WTC11 (cell line): ENCODE measurements around the gene HHIP. TPM values are rescaled to one million over a fixed set of nuclear protein-coding genes. Genes with fewer than 3 reads are reported as not detected.

Source experiments
- ATAC-seq: fragments of 200-7000 bp; cut with Tn5 transposase; 2 replicates; pipeline ENCODE4 v1.10.0; 2021; ENCODE audit warnings: mild to moderate bottlenecking, moderate library complexity
- CTCF ChIA-PET: fragments of 300-600 bp; sonication (Branson Sonifier 250); formaldehyde crosslinking; loops from one replicate; lab custom pipeline; 2021; ENCODE audit warnings: antibody characterized with exemption; lab: Charles Lee
- POLR2A ChIA-PET: fragments of 350-600 bp; sonication (Branson Sonifier 250); formaldehyde crosslinking; loops from one replicate; lab custom pipeline; 2021; ENCODE audit warnings: antibody characterized with exemption; lab: Charles Lee
- DNase-seq: peaks from one replicate; pipeline ENCODE4 v3.0.0; 2021; ENCODE audit warnings: low spot score
- H3K27ac Mint-ChIP-seq: 2 replicates; pipeline ENCODE4 v1.8.0; 2021; ENCODE audit warnings: mixed read lengths
- H3K27me3 Mint-ChIP-seq: 2 replicates; pipeline ENCODE4 v1.8.0; 2021; ENCODE audit warnings: low read depth, mild to moderate bottlenecking, moderate library complexity, mixed read lengths
- H3K36me3 Mint-ChIP-seq: 2 replicates; pipeline ENCODE4 v1.8.0; 2021; ENCODE audit warnings: mixed read lengths
- H3K4me1 Mint-ChIP-seq: 2 replicates; pipeline ENCODE4 v1.8.0; 2022; ENCODE audit warnings: mixed read lengths
- H3K4me3 Mint-ChIP-seq: 2 replicates; pipeline ENCODE4 v1.8.0; 2021; ENCODE audit warnings: mild to moderate bottlenecking, moderate library complexity, mixed read lengths
- H3K9me3 Mint-ChIP-seq: 2 replicates; pipeline ENCODE4 v1.8.0; 2021; ENCODE audit warnings: mixed read lengths
- AFF4 ChIP-seq: sonication (generic); formaldehyde crosslinking; IDR thresholded peaks from 2 replicates; pipeline ENCODE4 v1.8.1; 2023; ENCODE audit warnings: mild to moderate bottlenecking, missing genetic modification reagents, borderline replicate concordance
- ARID4B ChIP-seq: sonication (generic); formaldehyde crosslinking; IDR thresholded peaks from 2 replicates; pipeline ENCODE4 v1.8.0; 2023; ENCODE audit warnings: missing genetic modification reagents, mild to moderate bottlenecking, borderline replicate concordance
- ATF3 ChIP-seq: sonication (generic); formaldehyde crosslinking; conservative IDR thresholded peaks from 2 replicates; pipeline ENCODE4 v1.8.1; 2022; ENCODE audit warnings: mild to moderate bottlenecking, missing genetic modification reagents
- CTCF ChIP-seq: fragments of 200-600 bp; IDR thresholded peaks from 2 replicates; pipeline ENCODE4 v1.8.0; 2022; ENCODE audit warnings: antibody characterized with exemption
- ETV6 ChIP-seq: sonication (generic); formaldehyde crosslinking; IDR thresholded peaks from 2 replicates; pipeline ENCODE4 v1.8.1; 2022; ENCODE audit warnings: mild to moderate bottlenecking, missing genetic modification reagents
- FOXP4 ChIP-seq: sonication (generic); formaldehyde crosslinking; IDR thresholded peaks from 2 replicates; pipeline ENCODE4 v1.8.0; 2022; ENCODE audit warnings: mild to moderate bottlenecking, missing genetic modification reagents
- NR3C1 ChIP-seq: sonication (generic); formaldehyde crosslinking; conservative IDR thresholded peaks from 2 replicates; pipeline ENCODE4 v1.8.1; 2023; ENCODE audit warnings: low read depth, mild to moderate bottlenecking, missing genetic modification reagents
- RELA ChIP-seq: sonication (generic); formaldehyde crosslinking; IDR thresholded peaks from 2 replicates; pipeline ENCODE4 v1.8.1; 2022; ENCODE audit warnings: missing genetic modification reagents, mild to moderate bottlenecking, borderline replicate concordance
- SMAD3 ChIP-seq: sonication (generic); formaldehyde crosslinking; IDR thresholded peaks from 2 replicates; pipeline ENCODE4 v1.8.0; 2022; ENCODE audit warnings: missing genetic modification reagents, mild to moderate bottlenecking, borderline replicate concordance
- SP1 ChIP-seq: sonication (generic); formaldehyde crosslinking; conservative IDR thresholded peaks from 2 replicates; pipeline ENCODE4 v1.8.1; 2022; ENCODE audit warnings: missing genetic modification reagents
- ZMAT4 ChIP-seq: fragments of 250-450 bp; sonication (Bioruptor Pico); IDR thresholded peaks from 2 replicates; pipeline ENCODE4 v1.9.0; 2021; ENCODE audit warnings: mild to moderate bottlenecking
- ZNF425 ChIP-seq: fragments of 250-450 bp; sonication (Bioruptor Pico); conservative IDR thresholded peaks from 2 replicates; pipeline ENCODE4 v1.9.0; 2021; ENCODE audit warnings: mild to moderate bottlenecking
- ZSCAN18 ChIP-seq: fragments of 250-450 bp; sonication (Bioruptor Pico); IDR thresholded peaks from 2 replicates; pipeline ENCODE4 v2.1.2; 2022; ENCODE audit warnings: mild to moderate bottlenecking, moderate library complexity
- total RNA-seq: library from RNA; stranded (reverse); gene quantifications from 3 replicates; pipeline ENCODE4 v1.2.3, GENCODE V29; 2021

HHIP gene
- total RNA-seq, 1 experiment from 2014 or later = 0.22 TPM

GRCh38 chr4:144739511-144740033 is 93.6 kb downstream of the HHIP start:
- POLR2A ChIA-PET = no interaction called here
- CTCF ChIA-PET = no interaction called here
- TF ChIP-seq ZNF425 (CRISPR knock-in tag) = no peak
- no peak for TF ChIP-seq ARID4B (CRISPR knock-in tag)
- TF ChIP-seq NR3C1 (CRISPR knock-in tag) = no peak
- TF ChIP-seq ATF3 (CRISPR knock-in tag) = no peak
- TF ChIP-seq FOXP4 (CRISPR knock-in tag) = no peak
- TF ChIP-seq ZSCAN18 = no peak
- TF ChIP-seq ZMAT4 (CRISPR knock-in tag) = no peak
- no peak for TF ChIP-seq SP1 (CRISPR knock-in tag)
- no peak for TF ChIP-seq AFF4
- no peak for TF ChIP-seq RELA (CRISPR knock-in tag)
- no peak for TF ChIP-seq SMAD3 (CRISPR knock-in tag)
- TF ChIP-seq ETV6 (CRISPR knock-in tag) = no peak
- no peak for TF ChIP-seq CTCF

More at GRCh38 chr4:144739511-144740033, 93.6 kb downstream of the HHIP start:
- H3K27me3 Mint-ChIP-seq = no peaks in the 10 kb centered on the region
- H3K27ac Mint-ChIP-seq = no peak overlapping the region
- H3K4me3 Mint-ChIP-seq = no peak overlapping the region
- no peaks in the 10 kb centered on the region for H3K9me3 Mint-ChIP-seq
- DNase-seq = no peak
- H3K36me3 Mint-ChIP-seq = no peaks in the 10 kb centered on the region
- ATAC-seq = no peak
- H3K4me1 Mint-ChIP-seq = peaks cover 9% of the 10 kb centered on the region
